ENCODE results near the gene PINLYP.

The PINLYP gene

GRCh38 chr19:43607238-43608205, 31.9 kb downstream of the PINLYP start:
- no peak for DNase-seq

GRCh38 chr19:43609872-43610271, 34.3 kb downstream of the PINLYP start:
- DNase-seq: no peak

- DNase-seq: no peak
These were observed 34.9 kb downstream of the PINLYP start for GRCh38 chr19:43610493-43610892.

- DNase-seq: no peak
These were observed 36.2 kb downstream of the PINLYP start, which contains the start of gene SRRM5 for GRCh38 chr19:43611788-43612187. Gene SRRM5, plus strand, starts transcription at chr19:43612088. Its CDS starts 34 bp downstream, at chr19:43612122.

- no peak for DNase-seq
These were observed 36.8 kb downstream of the PINLYP start for GRCh38 chr19:43612374-43612773.

- DNase-seq: no peak
These were observed 40.7 kb downstream of the PINLYP start for GRCh38 chr19:43616306-43616705.

- DNase-seq: no peak
These were observed 41.4 kb downstream of the PINLYP start for GRCh38 chr19:43616954-43617353.

- peak; percentile 66 for DNase-seq
These were observed 43.3 kb downstream of the PINLYP start for GRCh38 chr19:43618921-43619261.

GRCh38 chr19:43619262-43620060, 43.9 kb downstream of the PINLYP start, which contains the start of gene ZNF428:
Gene ZNF428, minus strand, starts transcription at chr19:43619629. Its CDS starts 5,325 bp downstream, at chr19:43614304.
- DNase-seq: peak; percentile 92

GRCh38 chr19:43620061-43621001, 44.7 kb downstream of the PINLYP start:
- DNase-seq: no peak

- DNase-seq: no peak
These were observed 46.5 kb downstream of the PINLYP start for GRCh38 chr19:43622070-43622469.

- DNase-seq: no peak
These were observed 47.4 kb downstream of the PINLYP start for GRCh38 chr19:43622956-43623355.

GRCh38 chr19:43623889-43624670, 48.5 kb downstream of the PINLYP start:
- peak; percentile 21 for DNase-seq

- DNase-seq: peak; percentile 89
These were observed 49.3 kb downstream of the PINLYP start for GRCh38 chr19:43624933-43625332.

- peak; percentile 15 for DNase-seq
These were observed 50.4 kb downstream of the PINLYP start for GRCh38 chr19:43625918-43626579.

- DNase-seq: no peak
These were observed 51.2 kb downstream of the PINLYP start for GRCh38 chr19:43626838-43627237.

- no peak for DNase-seq
These were observed 53.2 kb downstream of the PINLYP start for GRCh38 chr19:43628646-43629326.

GRCh38 chr19:43631491-43631890, 55.9 kb downstream of the PINLYP start:
- no peak for DNase-seq

Measured in activated CD4-positive, alpha-beta T cell treated with anti-CD3 and anti-CD28 coated beads, Interleukin-2, amount 50 U/mL, for 16 hours (primary cell).